Body of pancreas (tissue), 4 donors: ENCODE data around the gene MCTP2. TPM values are rescaled to one million over a fixed set of nuclear protein-coding genes. Genes with fewer than 3 reads are reported as not detected.
A peak's percentile ranks its signal among the peaks of the same experiment; 100 is the strongest.

Source experiments
- ATAC-seq: fragments of 150-250 bp; one replicate; pipeline ENCODE4 v1.9.1; 2016
- DNase-seq, 4 donors: peaks; one replicate each; pipeline ENCODE4 v3.0.0-alpha.2; 2019
- H3K27ac ChIP-seq, 4 donors: fragments of 200-600 bp; sonication (generic); 1 replicate in 3 of 4; 2 replicates in 1 of 4; pipeline versions ENCODE4 v1.5.1 to v1.6.1; 2016 to 2019; ENCODE audit warnings: mild to moderate bottlenecking in 1 of 4, mixed read lengths in 1 of 4, moderate library complexity in 1 of 4
- H3K27me3 ChIP-seq, 2 donors: fragments of 200-600 bp; sonication (generic); one replicate each; pipeline ENCODE4 v1.6.0; 2016; ENCODE audit warnings: mild to moderate bottlenecking in 1 of 2
- H3K36me3 ChIP-seq, 2 donors: fragments of 200-600 bp; sonication (generic); replicated peaks in 1 of 2; 2 replicates each; pipeline ENCODE4 v1.5.1; 2016; ENCODE audit warnings: low read depth in 2 of 2; ENCODE audit not compliant: insufficient read depth in 1 of 2
- H3K4me1 ChIP-seq: fragments of 200-600 bp; sonication (generic); one replicate; pipeline ENCODE4 v1.6.0; 2016
- H3K4me3 ChIP-seq, 2 donors: fragments of 200-600 bp; sonication (generic); 1 replicate in 1 of 2; 2 replicates in 1 of 2; pipeline ENCODE4 v1.5.1; 2016 to 2019
- H3K9me3 ChIP-seq, 3 donors: fragments of 200-600 bp; sonication (generic); 1 replicate in 2 of 3; 2 replicates in 1 of 3; pipeline ENCODE4 v1.5.1; 2016
- POLR2A ChIP-seq, 3 donors: fragments of 450-650 bp; IDR thresholded peaks; one replicate each; pipeline ENCODE4 v1.6.1; 2016; ENCODE audit warnings: antibody characterized with exemption in 3 of 3, mild to moderate bottlenecking in 2 of 3
- WGBS, 2 donors: methylation state at CpG; one replicate each; pipeline ENCODE4 v1.1.5; 2017; 5-methylcytosine and 5-hydroxymethylcytosine counted together
- intact Hi-C: fragments of 100-400 bp; cut with DNase I; formaldehyde crosslinking; loops from one replicate; pipeline ENCODE4 v1.15.1; 2023
- total RNA-seq, 2 donors: library from RNA; depleted of rRNA; stranded (reverse); fragments of >200 nt; gene quantifications; one replicate each; pipeline ENCODE4 v1.1.0, GENCODE V29; 2016
- TF ChIP-seq, protein P1 (sequence below), 7 experiments: fragments of 450-650 bp in 4 of 7; fragments of 200-600 bp in 3 of 7; sonication (generic) in 3 of 7; IDR thresholded peaks; one replicate each; pipeline ENCODE4 v1.5.1; 2016 to 2019; ENCODE audit warnings: antibody characterized with exemption in 7 of 7

MCTP2 gene
- total RNA-seq, 2 donors from 2014 or later, result 28.5 to 31.6 TPM

GRCh38 chr15:94360251-94360685 is 128.9 kb downstream of the MCTP2 start:
- no peak for TF ChIP-seq POLR2A (IDR thresholded peaks at IDR 0.05)
- TF ChIP-seq, protein P1, sequence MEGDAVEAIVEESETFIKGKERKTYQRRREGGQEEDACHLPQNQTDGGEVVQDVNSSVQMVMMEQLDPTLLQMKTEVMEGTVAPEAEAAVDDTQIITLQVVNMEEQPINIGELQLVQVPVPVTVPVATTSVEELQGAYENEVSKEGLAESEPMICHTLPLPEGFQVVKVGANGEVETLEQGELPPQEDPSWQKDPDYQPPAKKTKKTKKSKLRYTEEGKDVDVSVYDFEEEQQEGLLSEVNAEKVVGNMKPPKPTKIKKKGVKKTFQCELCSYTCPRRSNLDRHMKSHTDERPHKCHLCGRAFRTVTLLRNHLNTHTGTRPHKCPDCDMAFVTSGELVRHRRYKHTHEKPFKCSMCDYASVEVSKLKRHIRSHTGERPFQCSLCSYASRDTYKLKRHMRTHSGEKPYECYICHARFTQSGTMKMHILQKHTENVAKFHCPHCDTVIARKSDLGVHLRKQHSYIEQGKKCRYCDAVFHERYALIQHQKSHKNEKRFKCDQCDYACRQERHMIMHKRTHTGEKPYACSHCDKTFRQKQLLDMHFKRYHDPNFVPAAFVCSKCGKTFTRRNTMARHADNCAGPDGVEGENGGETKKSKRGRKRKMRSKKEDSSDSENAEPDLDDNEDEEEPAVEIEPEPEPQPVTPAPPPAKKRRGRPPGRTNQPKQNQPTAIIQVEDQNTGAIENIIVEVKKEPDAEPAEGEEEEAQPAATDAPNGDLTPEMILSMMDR (IDR thresholded peaks at IDR 0.05), result no peak
- Histone ChIP-seq H3K36me3 (peaks cover 0 to 3% of the 10 kb centered on the region in 2 donors), H3K4me1 (no peaks in the 10 kb centered on the region), H3K27ac (no peak overlapping the region), H3K9me3 (no peaks in the 10 kb centered on the region), H3K27me3 (no peaks in the 10 kb centered on the region), H3K4me3 (no peak overlapping the region)
- intact Hi-C loops, result no loop called here
- DNase-seq, result no peak
- ATAC-seq, result no peak
- whole genome bisulfite sequencing, 2 donors, result 79 to 86% methylated on average over 7 of the region's 7 CpGs

DNA sequence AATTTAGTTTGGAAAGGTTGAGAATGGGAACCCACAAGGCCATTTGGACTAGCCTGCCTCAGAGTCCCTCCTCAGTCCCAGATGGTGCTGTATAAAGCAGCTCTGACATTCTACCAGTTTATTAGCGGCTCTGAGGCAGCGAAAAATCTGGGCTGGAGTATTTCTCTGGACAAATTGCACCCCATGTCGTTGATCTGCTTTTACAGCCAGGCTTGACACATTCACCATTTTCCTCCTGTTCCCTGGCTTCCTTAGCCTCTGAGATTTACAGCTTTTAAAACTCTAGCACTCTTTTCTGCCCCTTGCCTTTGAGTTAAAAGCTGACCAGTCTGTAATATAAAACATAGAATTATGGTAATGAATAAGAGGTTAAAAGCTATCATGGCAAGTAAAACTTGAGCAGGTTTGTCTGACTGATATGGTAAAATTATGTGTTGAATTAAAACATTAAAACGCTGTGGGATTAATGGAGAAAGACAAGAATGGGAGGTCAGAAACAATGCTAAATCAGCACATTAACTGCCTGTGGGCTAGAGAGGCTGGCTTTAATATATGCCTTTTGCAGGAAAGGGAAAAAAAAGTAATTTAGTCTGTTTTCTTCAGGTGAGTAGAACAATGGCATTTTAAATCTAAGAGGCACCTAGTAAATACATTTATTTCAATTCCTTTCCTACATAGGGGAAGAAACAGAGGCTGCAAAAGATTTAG is 131.2 kb downstream of the MCTP2 start:
- TF ChIP-seq POLR2A (IDR thresholded peaks at IDR 0.05), result no peak
- TF ChIP-seq, protein P1 (IDR thresholded peaks at IDR 0.05), result no peak
- Histone ChIP-seq H3K27ac (no peak overlapping the region), H3K9me3 (no peaks in the 10 kb centered on the region), H3K4me3 (no peak overlapping the region), H3K27me3 (no peaks in the 10 kb centered on the region), H3K36me3 (peaks cover 0 to 3% of the 10 kb centered on the region in 2 donors), H3K4me1 (no peaks in the 10 kb centered on the region)
- WGBS, 2 donors, result 86 to 88% methylated on average over 4 of the region's 4 CpGs
- DNase-seq, result no peak
- intact Hi-C loops, result no loop called here
- ATAC-seq, result no peak

- intact Hi-C loops, result no loop called here
- ATAC-seq (no peak), DNase-seq (no peak)
- Histone ChIP-seq H3K36me3 (peaks cover 0 to 3% of the 10 kb centered on the region in 2 donors), H3K4me1 (no peaks in the 10 kb centered on the region), H3K4me3 (no peak overlapping the region), H3K27ac (no peak overlapping the region), H3K27me3 (no peaks in the 10 kb centered on the region), H3K9me3 (no peaks in the 10 kb centered on the region)
- WGBS, 2 donors, result 84% methylated on average over 4 of the region's 4 CpGs
- no peak for TF ChIP-seq POLR2A (IDR thresholded peaks at IDR 0.05)
- TF ChIP-seq, protein P1 (IDR thresholded peaks at IDR 0.05), result no peak
Observed at GRCh38 chr15:94363382-94363781, 132.0 kb downstream of the MCTP2 start.

DNA sequence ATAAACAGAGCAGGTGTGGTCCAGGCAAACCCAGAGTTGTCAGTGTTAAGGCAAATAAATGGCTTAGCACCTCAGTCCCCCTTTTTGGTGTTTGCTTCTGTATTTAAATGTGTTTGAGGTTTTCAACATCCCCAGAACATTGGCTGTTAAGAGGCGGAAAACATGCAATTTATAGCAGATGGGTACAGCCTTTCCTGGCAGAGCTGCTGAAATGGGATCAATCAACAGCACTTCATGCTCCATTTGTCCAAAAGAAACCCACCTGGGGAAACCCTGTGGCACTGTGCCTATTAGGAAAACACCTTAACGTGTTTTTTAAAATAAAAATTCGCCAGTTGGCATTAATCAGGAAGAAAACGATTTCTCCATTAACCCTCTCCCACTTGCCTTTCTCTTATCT is 135.4 kb downstream of the MCTP2 start:
- WGBS, 2 donors, result 63 to 76% methylated on average over 4 of the region's 4 CpGs
- no peak overlapping the region for H3K4me3 ChIP-seq
- DNase-seq (peak in 1 of 4 donors; percentile 5), ATAC-seq (no peak)
- H3K27me3 ChIP-seq, result no peaks in the 10 kb centered on the region
- no peaks in the 10 kb centered on the region for H3K36me3 ChIP-seq
- intact Hi-C loops, result no loop called here
- no peaks in the 10 kb centered on the region for H3K4me1 ChIP-seq
- H3K27ac ChIP-seq, result no peak overlapping the region
- TF ChIP-seq, protein P1 (IDR thresholded peaks at IDR 0.05), result no peak
- TF ChIP-seq POLR2A (IDR thresholded peaks at IDR 0.05), result no peak
- no peaks in the 10 kb centered on the region for H3K9me3 ChIP-seq
